Activated CD8-positive, alpha-beta memory T cell treated with anti-CD3 and anti-CD28 coated beads for 36 hours (primary cell): ENCODE data around the gene AP2S1. TPM values are rescaled to one million over a fixed set of nuclear protein-coding genes. Genes with fewer than 3 reads are reported as not detected.
"Not testable (repeated sequence)": the region's sequence is repeated elsewhere in the genome, so short reads cannot be mapped to it uniquely, and the experiment has no call there.

Source experiments
- CTCF ChIA-PET: fragments of 350-600 bp; sonication (Branson Sonifier 250); formaldehyde crosslinking; loops from one replicate; lab custom pipeline; 2021; ENCODE audit warnings: antibody characterized with exemption; lab: Charles Lee
- POLR2A ChIA-PET: fragments of 350-600 bp; sonication (Branson Sonifier 250); formaldehyde crosslinking; loops from one replicate; lab custom pipeline; 2021; ENCODE audit warnings: antibody characterized with exemption; lab: Charles Lee
- total RNA-seq, 2 experiments: library from RNA; stranded (reverse); gene quantifications; one replicate each; pipeline ENCODE4 v1.2.3, GENCODE V29; 2021

AP2S1 gene
- total RNA-seq, 2 experiments from 2014 or later, result 117 TPM

DNA sequence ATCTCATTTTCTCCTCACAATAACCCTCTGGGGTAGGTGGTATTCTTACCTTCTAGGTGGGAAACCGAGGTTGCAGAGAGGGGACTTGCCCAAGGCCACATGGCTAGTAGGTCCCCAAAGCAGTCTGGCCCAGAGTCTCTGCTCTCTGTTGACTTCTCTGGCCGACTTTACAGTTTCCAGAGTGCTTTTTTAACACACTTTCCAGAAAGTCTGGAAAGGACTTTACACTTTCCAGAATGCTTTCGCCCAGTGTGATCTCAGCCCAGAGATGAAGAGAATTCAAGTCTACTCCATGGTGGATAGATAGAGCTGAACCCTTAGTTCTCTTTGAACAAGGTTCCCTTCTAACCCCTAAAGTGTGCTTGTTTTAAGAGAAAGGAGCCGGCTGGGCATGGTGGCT is 22.3 kb upstream of the AP2S1 start:
- CTCF ChIA-PET, result interaction anchor here (0.9 to 1.1 kb wide), 2 partner anchors 55 to 99 kb away, joined by 3 read pairs; no protein-coding TSS in a partner anchor
- POLR2A ChIA-PET, result interaction anchor here (0.6 to 1.3 kb wide), 2 partner anchors 10 to 52 kb away, joined by 4 read pairs; no protein-coding TSS in a partner anchor

GRCh38 chr19:46871173-46871572 is 20.5 kb upstream of the AP2S1 start:
- POLR2A ChIA-PET, CTCF ChIA-PET: not testable (repeated sequence)

GRCh38 chr19:46868025-46868802 is 17.6 kb upstream of the AP2S1 start:
- POLR2A ChIA-PET, result interaction anchor here (0.5 kb wide), 1 partner anchor 28 kb away, joined by 6 read pairs; no protein-coding TSS in a partner anchor
- CTCF ChIA-PET, result interaction anchor here (0.9 kb wide), 1 partner anchor 11 kb away, joined by 4 read pairs; no protein-coding TSS in a partner anchor

- CTCF ChIA-PET, result interaction anchor here (1.0 kb wide), 1 partner anchor 146 kb away, joined by 3 read pairs; no protein-coding TSS in a partner anchor
- POLR2A ChIA-PET, result interaction anchor here (0.5 kb wide), 1 partner anchor 27 kb away, joined by 6 read pairs; no protein-coding TSS in a partner anchor
Measured at GRCh38 chr19:46867170-46867569, 16.5 kb upstream of the AP2S1 start.

GRCh38 chr19:46866407-46867136 is 15.9 kb upstream of the AP2S1 start:
- POLR2A ChIA-PET, result interaction anchor here (0.5 kb wide), 1 partner anchor 36 kb away, joined by 6 read pairs; no protein-coding TSS in a partner anchor

GRCh38 chr19:46863818-46864629 is 13.4 kb upstream of the AP2S1 start:
- CTCF ChIA-PET, result no interaction called here
- POLR2A ChIA-PET, result interaction anchor here (1.0 kb wide), 1 partner anchor 9 kb away, joined by 4 read pairs; no protein-coding TSS in a partner anchor

More at GRCh38 chr19:46866407-46867136, 15.9 kb upstream of the AP2S1 start:
- CTCF ChIA-PET, result interaction anchor here (0.6 to 1.0 kb wide), 2 partner anchors 147 to 170 kb away, joined by 3 read pairs; no protein-coding TSS in a partner anchor

DNA sequence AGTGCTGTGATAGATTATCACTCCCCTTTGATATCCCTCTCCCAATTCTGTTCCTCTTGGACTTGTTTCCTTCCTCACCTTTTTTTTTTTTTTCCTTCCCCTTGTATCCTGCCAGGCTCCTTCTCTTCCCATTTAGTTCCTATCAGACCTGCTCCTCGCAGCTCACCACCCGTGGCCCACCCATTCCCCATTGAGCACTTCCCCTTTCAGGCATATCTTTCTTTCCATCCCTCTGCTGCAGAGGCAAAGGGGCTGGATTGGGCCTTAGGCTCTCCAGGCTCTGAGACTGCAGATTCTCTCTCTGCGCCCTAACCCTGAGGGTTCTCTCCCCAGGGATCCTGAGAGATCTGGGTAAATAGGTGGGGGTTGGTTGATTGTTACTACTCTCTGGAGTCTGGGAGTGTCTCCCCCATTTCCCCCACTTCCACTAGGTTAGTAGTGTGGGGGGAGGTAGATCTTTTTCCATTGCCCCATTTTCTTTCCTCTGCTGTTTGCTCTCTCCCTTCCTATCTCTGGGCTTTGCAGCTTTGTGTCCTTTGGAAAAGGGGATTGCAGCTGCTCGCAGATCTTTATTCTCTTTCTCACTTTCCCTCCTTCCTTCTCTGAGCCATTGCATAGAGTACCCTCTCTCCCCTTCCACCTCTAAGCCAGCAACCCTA is 12.5 kb upstream of the AP2S1 start:
- ChIA-PET POLR2A (interaction anchor here (1.0 kb wide), 1 partner anchor 10 kb away, joined by 4 read pairs; no protein-coding TSS in a partner anchor), CTCF (interaction anchor here (0.6 kb wide), 1 partner anchor 11 kb away, joined by 3 read pairs; no protein-coding TSS in a partner anchor)

- ChIA-PET CTCF (interaction anchor here (0.6 kb wide), 1 partner anchor 11 kb away, joined by 3 read pairs; no protein-coding TSS in a partner anchor), POLR2A (interaction anchor here (1.6 kb wide), 1 partner anchor 93 kb away, joined by 3 read pairs; no protein-coding TSS in a partner anchor)
Measured at GRCh38 chr19:46862503-46862834, 11.8 kb upstream of the AP2S1 start.

DNA sequence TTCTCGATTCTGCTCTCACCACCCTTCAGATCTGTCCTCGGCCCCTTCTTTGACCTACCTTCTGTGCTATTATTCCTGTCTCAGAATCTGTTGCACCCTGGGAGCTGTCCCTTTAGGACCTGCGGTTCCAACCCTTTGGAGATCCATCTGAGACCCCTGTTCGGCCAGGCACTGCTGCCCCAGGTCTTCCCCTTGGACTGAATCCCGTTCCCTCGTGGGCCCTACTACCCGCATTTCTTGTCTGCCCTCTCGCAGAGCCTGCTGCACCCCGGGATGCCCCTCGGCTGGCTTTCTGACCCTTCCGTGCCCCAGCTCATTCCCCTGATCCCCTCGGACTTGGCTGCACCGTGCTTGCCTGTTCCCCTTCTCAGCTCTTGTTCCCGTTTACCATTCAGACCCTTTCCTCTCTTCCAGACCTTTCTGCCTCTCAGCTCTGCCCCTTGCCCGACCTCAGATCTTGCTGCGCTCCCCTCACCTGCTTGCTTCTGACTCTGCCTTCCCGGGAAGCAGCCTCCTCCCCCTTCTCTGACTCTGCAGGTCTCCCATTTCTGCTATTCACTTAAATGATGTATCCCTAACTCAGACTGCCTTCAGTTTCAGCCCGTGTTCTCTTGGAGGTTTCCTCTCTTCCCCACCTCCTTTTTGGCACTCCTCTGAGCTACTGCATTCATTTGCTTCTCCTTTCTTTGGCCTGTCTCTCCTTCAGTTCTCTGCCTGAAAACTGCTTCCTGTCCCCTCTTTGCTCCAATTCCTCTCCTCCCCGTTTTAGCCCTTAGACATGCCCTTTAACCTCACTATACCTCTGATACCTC is 11.3 kb upstream of the AP2S1 start:
- POLR2A ChIA-PET, result interaction anchor here (0.6 to 1.6 kb wide), 4 partner anchors 22 to 366 kb away, joined by 3 to 5 read pairs (median 4); no protein-coding TSS in a partner anchor
- CTCF ChIA-PET, result interaction anchor here (0.9 kb wide), 1 partner anchor 20 kb away, joined by 3 read pairs; no protein-coding TSS in a partner anchor

GRCh38 chr19:46860846-46861690 is 10.4 kb upstream of the AP2S1 start, which contains the start of gene ARHGAP35:
Gene ARHGAP35, plus strand, starts transcription at chr19:46860997. Its CDS starts 57,679 bp downstream, at chr19:46918676.
- POLR2A ChIA-PET, result interaction anchor here (0.6 to 1.6 kb wide), 4 partner anchors 21 to 367 kb away, joined by 3 to 5 read pairs (median 4); no protein-coding TSS in a partner anchor
- CTCF ChIA-PET, result interaction anchor here (0.7 to 0.9 kb wide), 3 partner anchors 20 to 462 kb away, joined by 3 to 5 read pairs (median 4); no protein-coding TSS in a partner anchor

GRCh38 chr19:46860125-46860845 is 9.6 kb upstream of the AP2S1 start:
- CTCF ChIA-PET, result interaction anchor here (0.7 kb wide), 2 partner anchors 116 to 463 kb away, joined by 4 to 5 read pairs; no protein-coding TSS in a partner anchor
- POLR2A ChIA-PET, result interaction anchor here (0.7 kb wide), 1 partner anchor 95 kb away, joined by 3 read pairs; no protein-coding TSS in a partner anchor

GRCh38 chr19:46859637-46860124 is 9.0 kb upstream of the AP2S1 start:
- POLR2A ChIA-PET, result interaction anchor here (0.7 kb wide), 1 partner anchor 96 kb away, joined by 3 read pairs; no protein-coding TSS in a partner anchor
- CTCF ChIA-PET, result interaction anchor here (0.6 to 1.5 kb wide), 3 partner anchors 60 to 132 kb away, joined by 3 to 7 read pairs (median 6); no protein-coding TSS in a partner anchor

GRCh38 chr19:46856062-46857022 is 5.7 kb upstream of the AP2S1 start:
- CTCF ChIA-PET, result interaction anchor here (0.6 to 4.7 kb wide), 11 partner anchors 12 to 236 kb away, joined by 3 to 29 read pairs (median 3); no protein-coding TSS in a partner anchor
- POLR2A ChIA-PET, result interaction anchor here (0.6 kb wide), 1 partner anchor 511 kb away, joined by 10 read pairs; no protein-coding TSS in a partner anchor
